ENCODE data around the gene TMEM258. TPM values are rescaled to one million over a fixed set of nuclear protein-coding genes. Genes with fewer than 3 reads are reported as not detected.
A peak's percentile ranks its signal among the peaks of the same experiment; 100 is the strongest.

Gene TMEM258
- total RNA-seq, 1 donor from 2014 or later = 124 TPM

- peak in 1 of 2 donors; percentile 38 for DNase-seq (ENCODE audit: low read depth in 2 of 2)
Measured at GRCh38 chr11:61777234-61778090, 14.9 kb downstream of the TMEM258 start.

- peak in 1 of 2 donors; percentile 55 for DNase-seq (ENCODE audit: low read depth in 2 of 2)
Measured at GRCh38 chr11:61776561-61777075, 15.8 kb downstream of the TMEM258 start.

GRCh38 chr11:61775606-61776554 lies 16.5 kb downstream of the TMEM258 start:
- DNase-seq (ENCODE audit: low read depth in 2 of 2) = no peak

- DNase-seq (ENCODE audit: low read depth in 2 of 2) = no peak
Measured at GRCh38 chr11:61775106-61775505, 17.3 kb downstream of the TMEM258 start.

- no peak for DNase-seq (ENCODE audit: low read depth in 2 of 2)
Measured at GRCh38 chr11:61774411-61774810, 18.0 kb downstream of the TMEM258 start.

GRCh38 chr11:61773809-61774208 lies 18.6 kb downstream of the TMEM258 start:
- DNase-seq (ENCODE audit: low read depth in 2 of 2) = no peak

GRCh38 chr11:61773356-61773755 lies 19.0 kb downstream of the TMEM258 start:
- no peak for DNase-seq (ENCODE audit: low read depth in 2 of 2)

- DNase-seq (ENCODE audit: low read depth in 2 of 2) = no peak
Measured at GRCh38 chr11:61771985-61772455, 20.4 kb downstream of the TMEM258 start.

GRCh38 chr11:61771195-61771894 lies 21.1 kb downstream of the TMEM258 start:
- no peak for DNase-seq (ENCODE audit: low read depth in 2 of 2)

GRCh38 chr11:61769946-61770683 lies 22.3 kb downstream of the TMEM258 start:
- no peak for DNase-seq (ENCODE audit: low read depth in 2 of 2)

GRCh38 chr11:61769169-61769920 lies 23.1 kb downstream of the TMEM258 start:
- DNase-seq (ENCODE audit: low read depth in 2 of 2) = no peak

GRCh38 chr11:61768376-61769076 lies 23.9 kb downstream of the TMEM258 start:
- no peak for DNase-seq (ENCODE audit: low read depth in 2 of 2)

GRCh38 chr11:61766353-61766841 lies 26.0 kb downstream of the TMEM258 start:
- DNase-seq (ENCODE audit: low read depth in 2 of 2) = no peak

- no peak for DNase-seq (ENCODE audit: low read depth in 2 of 2)
Measured at GRCh38 chr11:61765550-61766253, 26.7 kb downstream of the TMEM258 start.

- no peak for DNase-seq (ENCODE audit: low read depth in 2 of 2)
Measured at GRCh38 chr11:61764606-61765260, 27.7 kb downstream of the TMEM258 start.

GRCh38 chr11:61763930-61764605 lies 28.3 kb downstream of the TMEM258 start:
- DNase-seq (ENCODE audit: low read depth in 2 of 2) = no peak

- DNase-seq (ENCODE audit: low read depth in 2 of 2) = no peak
Measured at GRCh38 chr11:61762798-61763197, 29.6 kb downstream of the TMEM258 start.

Measured in dermis microvascular lymphatic vessel endothelial cell (primary cell).